Mesothelial cell of epicardium (in vitro differentiated cells): ENCODE data around the gene RGS19. TPM values are rescaled to one million over a fixed set of nuclear protein-coding genes. Genes with fewer than 3 reads are reported as not detected.

Source experiments
- DNase-seq, 2 experiments: peaks; one replicate each; pipeline ENCODE4 v3.0.0; 2021; ENCODE audit warnings: low spot score in 2 of 2; ENCODE audit not compliant: unreplicated experiment in 2 of 2
- H3K27ac Mint-ChIP-seq: 2 replicates; pipeline ENCODE4 v1.8.0; 2021; ENCODE audit warnings: mixed read lengths
- H3K27me3 Mint-ChIP-seq: 2 replicates; pipeline ENCODE4 v1.8.0; 2021; ENCODE audit warnings: low read depth, mixed read lengths
- H3K36me3 Mint-ChIP-seq: 2 replicates; pipeline ENCODE4 v1.8.0; 2021; ENCODE audit warnings: mixed read lengths
- H3K4me1 Mint-ChIP-seq: 2 replicates; pipeline ENCODE4 v1.8.0; 2021; ENCODE audit warnings: mixed read lengths
- H3K4me3 Mint-ChIP-seq: 2 replicates; pipeline ENCODE4 v1.8.0; 2021; ENCODE audit warnings: mild to moderate bottlenecking, moderate library complexity, mixed read lengths
- H3K9me3 Mint-ChIP-seq: 2 replicates; pipeline ENCODE4 v1.8.0; 2021; ENCODE audit warnings: mixed read lengths
- total RNA-seq: library from RNA; stranded (reverse); gene quantifications from 3 replicates; pipeline ENCODE4 v1.2.1, GENCODE V29; 2021
- TF ChIP-seq, protein P1 (sequence below): fragments of 200-600 bp; sonication (generic); IDR thresholded peaks from one replicate; pipeline ENCODE4 v1.5.0; 2021; ENCODE audit warnings: antibody characterized with exemption; ENCODE audit not compliant: unreplicated experiment

Gene RGS19
- total RNA-seq, 1 donor from 2014 or later: 7.9 TPM

DNA sequence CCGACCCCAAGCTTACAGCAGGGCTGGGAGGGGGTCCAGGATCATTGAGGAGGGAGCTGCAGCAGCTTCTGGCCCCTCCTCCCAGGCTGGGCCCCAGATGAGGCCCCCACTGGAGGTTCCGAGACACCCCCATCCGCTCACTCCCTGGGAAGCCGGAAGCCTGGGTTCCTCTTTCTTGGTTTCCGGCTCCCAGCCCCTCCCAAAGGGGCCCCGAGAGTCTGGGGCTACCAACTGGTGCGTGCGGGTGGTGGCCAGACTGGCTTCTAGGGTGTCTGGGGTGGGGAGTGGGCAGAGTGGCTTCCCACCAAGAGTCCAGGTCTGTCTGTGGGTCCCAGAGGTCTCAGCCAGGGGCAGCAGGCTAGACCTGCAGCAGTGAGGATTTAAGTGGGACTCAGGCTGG, 2.2 kb downstream of the RGS19 start:
- DNase-seq: no peak
- Mint-ChIP-seq H3K4me1 (peaks cover 14% of the 10 kb centered on the region), H3K4me3 (no peak overlapping the region), H3K27ac (no peak overlapping the region), H3K9me3 (no peaks in the 10 kb centered on the region), H3K36me3 (no peaks in the 10 kb centered on the region), H3K27me3 (peaks cover 19% of the 10 kb centered on the region)
- TF ChIP-seq, protein P1, sequence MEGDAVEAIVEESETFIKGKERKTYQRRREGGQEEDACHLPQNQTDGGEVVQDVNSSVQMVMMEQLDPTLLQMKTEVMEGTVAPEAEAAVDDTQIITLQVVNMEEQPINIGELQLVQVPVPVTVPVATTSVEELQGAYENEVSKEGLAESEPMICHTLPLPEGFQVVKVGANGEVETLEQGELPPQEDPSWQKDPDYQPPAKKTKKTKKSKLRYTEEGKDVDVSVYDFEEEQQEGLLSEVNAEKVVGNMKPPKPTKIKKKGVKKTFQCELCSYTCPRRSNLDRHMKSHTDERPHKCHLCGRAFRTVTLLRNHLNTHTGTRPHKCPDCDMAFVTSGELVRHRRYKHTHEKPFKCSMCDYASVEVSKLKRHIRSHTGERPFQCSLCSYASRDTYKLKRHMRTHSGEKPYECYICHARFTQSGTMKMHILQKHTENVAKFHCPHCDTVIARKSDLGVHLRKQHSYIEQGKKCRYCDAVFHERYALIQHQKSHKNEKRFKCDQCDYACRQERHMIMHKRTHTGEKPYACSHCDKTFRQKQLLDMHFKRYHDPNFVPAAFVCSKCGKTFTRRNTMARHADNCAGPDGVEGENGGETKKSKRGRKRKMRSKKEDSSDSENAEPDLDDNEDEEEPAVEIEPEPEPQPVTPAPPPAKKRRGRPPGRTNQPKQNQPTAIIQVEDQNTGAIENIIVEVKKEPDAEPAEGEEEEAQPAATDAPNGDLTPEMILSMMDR: no peak

GRCh38 chr20:64076061-64076997, 3.0 kb downstream of the RGS19 start:
- DNase-seq: no peak
- no peak overlapping the region for H3K4me3 Mint-ChIP-seq
- no peak overlapping the region for H3K27ac Mint-ChIP-seq
- TF ChIP-seq, protein P1: no peak
- H3K4me1 Mint-ChIP-seq: peaks cover 9% of the 10 kb centered on the region
- no peaks in the 10 kb centered on the region for H3K36me3 Mint-ChIP-seq
- H3K27me3 Mint-ChIP-seq: peaks cover 12% of the 10 kb centered on the region
- no peaks in the 10 kb centered on the region for H3K9me3 Mint-ChIP-seq

GRCh38 chr20:64075556-64075955, 3.8 kb downstream of the RGS19 start:
- no peak for DNase-seq
- no peak overlapping the region for H3K27ac Mint-ChIP-seq

DNA sequence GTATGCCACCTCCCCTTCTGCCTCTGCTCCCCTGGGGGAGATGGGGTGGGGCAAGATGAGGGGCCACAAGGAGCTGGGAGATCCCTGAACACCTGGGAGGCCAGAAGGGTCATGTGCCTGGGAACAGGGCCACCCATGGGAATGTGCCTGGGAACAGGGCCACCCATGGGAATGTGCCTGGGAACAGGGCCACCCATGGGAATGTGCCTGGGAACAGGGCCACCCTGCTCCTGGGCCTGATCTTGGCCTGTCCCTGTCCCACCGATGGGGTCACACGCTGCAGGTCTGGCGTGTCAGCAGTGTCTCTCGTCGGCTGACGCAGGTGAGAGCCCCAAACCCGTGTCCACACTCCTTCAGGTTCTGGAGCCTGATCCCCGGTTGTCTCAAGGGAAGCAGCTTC, 4.4 kb downstream of the RGS19 start:
- Mint-ChIP-seq H3K27ac (no peak overlapping the region), H3K27me3 (no peaks in the 10 kb centered on the region), H3K4me3 (no peak overlapping the region), H3K36me3 (no peaks in the 10 kb centered on the region), H3K9me3 (no peaks in the 10 kb centered on the region), H3K4me1 (peaks cover 6% of the 10 kb centered on the region)
- TF ChIP-seq, protein P1: no peak
- no peak for DNase-seq

More at GRCh38 chr20:64075556-64075955, 3.8 kb downstream of the RGS19 start:
- H3K27me3 Mint-ChIP-seq: peaks cover 6% of the 10 kb centered on the region
- H3K4me1 Mint-ChIP-seq: peaks cover 6% of the 10 kb centered on the region
- H3K4me3 Mint-ChIP-seq: no peak overlapping the region
- TF ChIP-seq, protein P1: no peak
- no peaks in the 10 kb centered on the region for H3K9me3 Mint-ChIP-seq
- no peaks in the 10 kb centered on the region for H3K36me3 Mint-ChIP-seq

- Mint-ChIP-seq H3K27ac (no peak overlapping the region), H3K4me3 (no peak overlapping the region), H3K9me3 (no peaks in the 10 kb centered on the region), H3K4me1 (peaks cover 6% of the 10 kb centered on the region), H3K36me3 (no peaks in the 10 kb centered on the region), H3K27me3 (no peaks in the 10 kb centered on the region)
- TF ChIP-seq, protein P1: no peak
- no peak for DNase-seq
Measured at GRCh38 chr20:64074184-64074789, 5.0 kb downstream of the RGS19 start.
